SK-N-SH treated with all-trans-retinoic acid at 6 μM for 48 hours (cell line): ENCODE data around the gene PITPNC1.
"Not testable (repeated sequence)": the region's sequence is repeated elsewhere in the genome, so short reads cannot be mapped to it uniquely, and the experiment has no call there.

Source experiments
- ATAC-seq: fragments of 200-7000 bp; cut with Tn5 transposase; 3 replicates; pipeline ENCODE4 v1.9.1; 2020; ENCODE audit warnings: mild to moderate bottlenecking, moderate library complexity
- ARNTL ChIP-seq: fragments of 450-650 bp; formaldehyde crosslinking; IDR thresholded peaks from 2 replicates; pipeline ENCODE4 v1.5.0; 2020; ENCODE audit warnings: low read depth, mild to moderate bottlenecking, moderate library complexity, borderline replicate concordance
- BACH2 ChIP-seq: fragments of 250-450 bp; sonication (Bioruptor Pico); IDR thresholded peaks from 2 replicates; pipeline ENCODE4 v1.9.0; 2021; ENCODE audit warnings: mild to moderate bottlenecking, borderline replicate concordance
- ESRRG ChIP-seq: fragments of 250-450 bp; sonication (Bioruptor Pico); IDR thresholded peaks from 2 replicates; pipeline ENCODE4 v1.6.1; 2021; ENCODE audit warnings: mild to moderate bottlenecking
- GLIS3 ChIP-seq: fragments of 250-450 bp; sonication (Bioruptor Pico); IDR thresholded peaks from 2 replicates; pipeline ENCODE4 v1.5.0; 2020; ENCODE audit warnings: mild to moderate bottlenecking, moderate library complexity
- ISL1 ChIP-seq: fragments of 250-450 bp; sonication (Bioruptor Pico); IDR thresholded peaks from 2 replicates; pipeline ENCODE4 v2.1.2; 2022; ENCODE audit warnings: mild to moderate bottlenecking, moderate library complexity
- POU6F1 ChIP-seq: fragments of 250-450 bp; sonication (Bioruptor Pico); IDR thresholded peaks from 2 replicates; pipeline ENCODE4 v1.8.0; 2021; ENCODE audit warnings: low read depth, mild to moderate bottlenecking, moderate library complexity, borderline replicate concordance
- PPARA ChIP-seq: fragments of 250-450 bp; sonication (Bioruptor Pico); IDR thresholded peaks from 2 replicates; pipeline ENCODE4 v1.5.0; 2020; ENCODE audit warnings: mild to moderate bottlenecking, borderline replicate concordance
- TCF4 ChIP-seq: fragments of 250-450 bp; sonication (Bioruptor Pico); IDR thresholded peaks from 2 replicates; pipeline ENCODE4 v1.8.0; 2021; ENCODE audit warnings: mild to moderate bottlenecking, moderate library complexity, borderline replicate concordance
- TOX ChIP-seq: fragments of 250-450 bp; sonication (Bioruptor Pico); IDR thresholded peaks from 2 replicates; pipeline ENCODE4 v1.8.0; 2021; ENCODE audit warnings: mild to moderate bottlenecking, moderate library complexity, borderline replicate concordance
- TSHZ2 ChIP-seq: fragments of 250-450 bp; sonication (Bioruptor Pico); IDR thresholded peaks from 2 replicates; pipeline ENCODE4 v1.5.0; 2020; ENCODE audit warnings: mild to moderate bottlenecking, moderate library complexity
- ZC3H10 ChIP-seq: fragments of 250-450 bp; sonication (Bioruptor Pico); IDR thresholded peaks from 2 replicates; pipeline ENCODE4 v1.5.1; 2021; ENCODE audit warnings: mild to moderate bottlenecking, moderate library complexity
- ZFP3 ChIP-seq: fragments of 250-450 bp; sonication (Bioruptor Pico); IDR thresholded peaks from 2 replicates; pipeline ENCODE4 v1.5.0; 2020; ENCODE audit warnings: mild to moderate bottlenecking, moderate library complexity
- ZNF565 ChIP-seq: fragments of 450-650 bp; formaldehyde crosslinking; conservative IDR thresholded peaks from 2 replicates; pipeline ENCODE4 v1.5.0; 2020; ENCODE audit warnings: low read depth, mild to moderate bottlenecking, moderate library complexity
- ZNF70 ChIP-seq: fragments of 450-650 bp; formaldehyde crosslinking; IDR thresholded peaks from 2 replicates; pipeline ENCODE4 v1.5.0; 2020; ENCODE audit warnings: mild to moderate bottlenecking, moderate library complexity
- ZNF8 ChIP-seq: fragments of 450-650 bp; formaldehyde crosslinking; IDR thresholded peaks from 2 replicates; pipeline ENCODE4 v1.5.0; 2020; ENCODE audit warnings: mild to moderate bottlenecking, moderate library complexity
- TF ChIP-seq, protein P1 (sequence below): fragments of 250-450 bp; sonication (Bioruptor Pico); IDR thresholded peaks from 2 replicates; pipeline ENCODE4 v1.5.1; 2021; ENCODE audit warnings: mild to moderate bottlenecking, moderate library complexity
- TF ChIP-seq, protein P2 (sequence below): fragments of 250-450 bp; sonication (Bioruptor Pico); IDR thresholded peaks from 2 replicates; pipeline ENCODE4 v1.8.0; 2020; ENCODE audit warnings: mild to moderate bottlenecking, moderate library complexity, borderline replicate concordance

PITPNC1 gene

GRCh38 chr17:67331381-67332161 is 45.5 kb upstream of the PITPNC1 start:
- ATAC-seq = not testable (repeated sequence)

- ATAC-seq = not testable (repeated sequence)
These were observed 44.9 kb upstream of the PITPNC1 start for GRCh38 chr17:67332162-67332508.

- TF ChIP-seq TCF4 (CRISPR knock-in tag) = no peak
- TF ChIP-seq, all 23 proteins: peak for 0
- ATAC-seq = no peak
These were observed 41.7 kb upstream of the PITPNC1 start for GRCh38 chr17:67335245-67335835.

DNA sequence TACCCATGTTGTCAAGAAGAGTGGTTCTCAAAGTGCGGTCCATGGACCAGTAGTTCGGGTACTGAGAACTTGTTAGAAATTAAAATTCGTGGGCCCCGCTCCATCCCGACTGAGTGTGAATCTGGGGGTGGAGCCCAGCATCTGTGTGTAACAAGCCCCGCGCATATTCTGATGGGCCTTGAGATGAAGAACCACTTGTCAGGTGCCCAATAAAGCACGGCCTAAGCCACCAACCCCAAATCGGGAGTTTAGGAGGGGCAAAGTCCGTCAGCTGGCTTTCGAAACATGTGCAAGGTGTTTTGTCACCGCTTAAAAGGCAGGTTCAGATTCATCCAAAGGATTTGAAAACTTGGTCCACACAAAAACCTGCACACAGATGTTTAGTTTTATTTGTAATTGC is 40.2 kb upstream of the PITPNC1 start:
- no peak for ATAC-seq
- TF ChIP-seq GLIS3 (CRISPR knock-in tag) (no peak), ZFP3 (no peak), POU6F1 (no peak), BACH2 (no peak), ZNF8 (CRISPR knock-in tag) (no peak), TSHZ2 (CRISPR knock-in tag) (no peak), ZNF565 (CRISPR knock-in tag) (no peak), TOX (CRISPR knock-in tag) (no peak), TCF4 (CRISPR knock-in tag) (no peak), ARNTL (CRISPR knock-in tag) (no peak), ZC3H10 (CRISPR knock-in tag) (no peak)
- TF ChIP-seq, protein P1, sequence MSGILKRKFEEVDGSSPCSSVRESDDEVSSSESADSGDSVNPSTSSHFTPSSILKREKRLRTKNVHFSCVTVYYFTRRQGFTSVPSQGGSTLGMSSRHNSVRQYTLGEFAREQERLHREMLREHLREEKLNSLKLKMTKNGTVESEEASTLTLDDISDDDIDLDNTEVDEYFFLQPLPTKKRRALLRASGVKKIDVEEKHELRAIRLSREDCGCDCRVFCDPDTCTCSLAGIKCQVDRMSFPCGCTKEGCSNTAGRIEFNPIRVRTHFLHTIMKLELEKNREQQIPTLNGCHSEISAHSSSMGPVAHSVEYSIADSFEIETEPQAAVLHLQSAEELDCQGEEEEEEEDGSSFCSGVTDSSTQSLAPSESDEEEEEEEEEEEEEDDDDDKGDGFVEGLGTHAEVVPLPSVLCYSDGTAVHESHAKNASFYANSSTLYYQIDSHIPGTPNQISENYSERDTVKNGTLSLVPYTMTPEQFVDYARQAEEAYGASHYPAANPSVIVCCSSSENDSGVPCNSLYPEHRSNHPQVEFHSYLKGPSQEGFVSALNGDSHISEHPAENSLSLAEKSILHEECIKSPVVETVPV (CRISPR knock-in tag) = no peak

DNA sequence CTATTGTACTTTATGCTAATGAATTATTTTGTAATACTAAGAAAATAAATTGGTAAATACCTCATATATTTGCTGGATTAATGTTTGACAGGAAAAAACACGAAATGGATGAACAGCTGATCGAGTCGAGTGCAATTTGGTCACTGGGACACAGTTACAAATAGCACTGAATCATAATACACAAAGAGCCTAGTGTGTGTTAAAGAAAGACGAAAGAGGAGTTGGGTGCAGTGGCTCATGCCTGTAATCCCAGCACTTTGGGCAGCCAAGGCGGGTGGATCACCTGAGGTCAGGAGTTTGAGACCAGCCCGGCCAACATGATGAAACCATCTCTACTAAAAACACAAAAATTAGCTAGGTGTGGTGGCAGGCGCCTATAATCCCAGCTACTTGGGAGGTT is 38.7 kb upstream of the PITPNC1 start:
- ATAC-seq = not testable (repeated sequence)

DNA sequence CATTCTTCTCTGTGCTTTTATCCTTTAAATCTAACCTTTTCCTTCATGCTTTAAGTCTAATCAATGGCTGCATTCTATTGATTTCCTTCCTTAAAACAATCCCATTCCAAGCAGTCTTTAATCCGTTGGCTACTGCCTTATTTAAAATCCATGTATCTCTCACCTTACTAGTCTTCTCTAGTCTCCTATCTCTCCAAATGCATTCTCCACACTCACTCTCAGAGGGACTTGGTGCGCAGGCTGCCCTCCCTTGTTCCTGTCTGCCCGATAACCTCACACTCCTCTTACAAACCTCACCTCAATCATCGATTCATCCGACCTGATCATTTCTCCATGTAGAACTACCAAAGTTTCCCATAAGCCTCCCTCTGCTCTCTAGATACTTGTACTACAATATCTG is 33.8 kb upstream of the PITPNC1 start:
- TF ChIP-seq ARNTL (CRISPR knock-in tag) (no peak), TOX (CRISPR knock-in tag) (no peak), ISL1 (no peak), ZFP3 (no peak)
- no peak for ATAC-seq

GRCh38 chr17:67347826-67348225 is 29.3 kb upstream of the PITPNC1 start:
- TF ChIP-seq ESRRG (CRISPR knock-in tag) = no peak
- no peak for TF ChIP-seq PPARA (CRISPR knock-in tag)
- no peak for TF ChIP-seq TCF4 (CRISPR knock-in tag)
- TF ChIP-seq POU6F1 = no peak
- no peak for TF ChIP-seq ZNF70
- no peak for TF ChIP-seq ARNTL (CRISPR knock-in tag)
- TF ChIP-seq, protein P2, sequence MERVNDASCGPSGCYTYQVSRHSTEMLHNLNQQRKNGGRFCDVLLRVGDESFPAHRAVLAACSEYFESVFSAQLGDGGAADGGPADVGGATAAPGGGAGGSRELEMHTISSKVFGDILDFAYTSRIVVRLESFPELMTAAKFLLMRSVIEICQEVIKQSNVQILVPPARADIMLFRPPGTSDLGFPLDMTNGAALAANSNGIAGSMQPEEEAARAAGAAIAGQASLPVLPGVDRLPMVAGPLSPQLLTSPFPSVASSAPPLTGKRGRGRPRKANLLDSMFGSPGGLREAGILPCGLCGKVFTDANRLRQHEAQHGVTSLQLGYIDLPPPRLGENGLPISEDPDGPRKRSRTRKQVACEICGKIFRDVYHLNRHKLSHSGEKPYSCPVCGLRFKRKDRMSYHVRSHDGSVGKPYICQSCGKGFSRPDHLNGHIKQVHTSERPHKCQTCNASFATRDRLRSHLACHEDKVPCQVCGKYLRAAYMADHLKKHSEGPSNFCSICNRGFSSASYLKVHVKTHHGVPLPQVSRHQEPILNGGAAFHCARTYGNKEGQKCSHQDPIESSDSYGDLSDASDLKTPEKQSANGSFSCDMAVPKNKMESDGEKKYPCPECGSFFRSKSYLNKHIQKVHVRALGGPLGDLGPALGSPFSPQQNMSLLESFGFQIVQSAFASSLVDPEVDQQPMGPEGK = no peak
- TF ChIP-seq ZNF8 (CRISPR knock-in tag) = peak; percentile 97
- no peak for ATAC-seq
